GM21529 (cell line): ENCODE measurements around the gene E2F1.
"Not testable (repeated sequence)": the region's sequence is repeated elsewhere in the genome, so short reads cannot be mapped to it uniquely, and the experiment has no call there.

Experiments
- ATAC-seq: cut with Tn5 transposase; IDR thresholded peaks from one replicate; pipeline ENCODE4 v1.9.1; 2021; ENCODE audit not compliant: unreplicated experiment

Gene E2F1

GRCh38 chr20:33646191-33646590 is 40.0 kb downstream of the E2F1 start:
- ATAC-seq, result no peak

- no peak for ATAC-seq
Observed at GRCh38 chr20:33645396-33645795, 40.8 kb downstream of the E2F1 start.

- no peak for ATAC-seq
Observed at GRCh38 chr20:33645072-33645358, 41.2 kb downstream of the E2F1 start.

GRCh38 chr20:33644313-33645071 is 41.7 kb downstream of the E2F1 start:
- ATAC-seq, result no peak

GRCh38 chr20:33640287-33640686 is 45.9 kb downstream of the E2F1 start:
- ATAC-seq, result no peak

GRCh38 chr20:33636776-33637175 is 49.4 kb downstream of the E2F1 start:
- ATAC-seq, result no peak

GRCh38 chr20:33635341-33635740 is 50.8 kb downstream of the E2F1 start:
- ATAC-seq, result no peak

- not testable (repeated sequence) for ATAC-seq
Observed at GRCh38 chr20:33631910-33632309, 54.3 kb downstream of the E2F1 start.

- ATAC-seq, result no peak
Observed at GRCh38 chr20:33630507-33630906, 55.7 kb downstream of the E2F1 start.

- no peak for ATAC-seq
Observed at GRCh38 chr20:33629979-33630378, 56.2 kb downstream of the E2F1 start.

GRCh38 chr20:33629533-33629932 is 56.7 kb downstream of the E2F1 start:
- no peak for ATAC-seq

- no peak for ATAC-seq
Observed at GRCh38 chr20:33627577-33628216, 58.5 kb downstream of the E2F1 start.

GRCh38 chr20:33626190-33626589 is 60.0 kb downstream of the E2F1 start:
- no peak for ATAC-seq
